Tibial artery (tissue), 4 donors: Measurements from ENCODE around the gene GUCA2A.

ENCODE experiments used
- DNase-seq, 2 donors: peaks; one replicate each; pipeline ENCODE4 v3.0.0-alpha.2; 2019
- H3K27ac ChIP-seq, 2 donors: fragments of 200-600 bp; sonication (generic) in 1 of 2; 1 replicate in 1 of 2; 2 replicates in 1 of 2; pipeline ENCODE4 v1.5.1; 2018 to 2019; ENCODE audit warnings: mild to moderate bottlenecking in 1 of 2
- H3K27me3 ChIP-seq, 2 donors: fragments of 200-600 bp; sonication (generic) in 1 of 2; one replicate each; pipeline versions ENCODE4 v1.5.1 to v1.6.0; 2016 to 2019
- H3K36me3 ChIP-seq, 3 donors: fragments of 200-600 bp; sonication (generic) in 2 of 3; one replicate each; pipeline ENCODE4 v1.5.1; 2016 to 2019; ENCODE audit warnings: mild to moderate bottlenecking in 2 of 3
- H3K4me1 ChIP-seq, 4 donors: fragments of 200-600 bp; sonication (generic) in 2 of 4; 1 replicate in 3 of 4; 2 replicates in 1 of 4; pipeline ENCODE4 v1.5.1; 2016 to 2019
- H3K4me3 ChIP-seq, 2 donors: fragments of 200-600 bp; sonication (generic) in 1 of 2; 1 replicate in 1 of 2; 2 replicates in 1 of 2; pipeline ENCODE4 v1.5.1; 2018 to 2019; ENCODE audit warnings: mild to moderate bottlenecking in 2 of 2
- H3K9me3 ChIP-seq, 3 donors: fragments of 200-600 bp; sonication (generic) in 1 of 3; one replicate each; pipeline ENCODE4 v1.5.1; 2016 to 2019
- CTCF ChIP-seq, 2 experiments: fragments of 200-600 bp in 1 of 2; fragments of 450-650 bp in 1 of 2; IDR thresholded peaks; one replicate each; pipeline ENCODE4 v1.5.1; 2017 to 2019; ENCODE audit warnings: antibody characterized with exemption in 2 of 2, mild to moderate bottlenecking in 1 of 2, moderate library complexity in 1 of 2
- intact Hi-C: fragments of 100-400 bp; cut with DNase I; formaldehyde crosslinking; loops from one replicate; pipeline ENCODE4 v1.15.0; 2023; ENCODE audit warnings: low total_unique reads

Gene GUCA2A

DNA sequence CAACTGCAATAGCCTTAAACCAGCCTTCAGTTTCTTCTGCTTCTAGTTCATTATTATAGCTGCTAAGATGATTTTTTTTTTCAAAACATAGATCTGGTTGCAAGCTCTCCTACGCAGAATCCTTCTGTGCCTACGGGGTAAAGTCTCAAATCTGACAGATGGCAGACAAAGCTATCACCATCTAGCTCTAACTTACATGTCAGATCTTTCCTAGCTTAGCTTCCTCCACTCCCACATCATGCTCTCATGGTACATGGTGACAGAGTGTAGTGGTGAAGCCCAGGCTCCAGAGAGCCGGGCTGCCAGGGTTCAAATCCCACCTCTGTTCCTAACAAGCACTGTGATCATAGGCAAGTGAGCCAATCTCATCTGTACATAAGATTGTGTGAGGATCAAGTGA is 35.6 kb downstream of the GUCA2A start:
- intact Hi-C loops: no loop called here
- no peak overlapping the region for H3K4me3 ChIP-seq
- peaks cover 0 to 5% of the 10 kb centered on the region in 2 donors for H3K27me3 ChIP-seq
- H3K27ac ChIP-seq: no peak overlapping the region
- H3K9me3 ChIP-seq: no peaks in the 10 kb centered on the region
- DNase-seq: no peak
- no peaks in the 10 kb centered on the region for H3K4me1 ChIP-seq
- no peaks in the 10 kb centered on the region for H3K36me3 ChIP-seq
- TF ChIP-seq CTCF (IDR thresholded peaks at IDR 0.05): no peak

- H3K4me3 ChIP-seq: no peak overlapping the region
- no peaks in the 10 kb centered on the region for H3K4me1 ChIP-seq
- no peak for TF ChIP-seq CTCF (IDR thresholded peaks at IDR 0.05)
- intact Hi-C loops: no loop called here
- no peaks in the 10 kb centered on the region for H3K9me3 ChIP-seq
- H3K27me3 ChIP-seq: peaks cover 0 to 5% of the 10 kb centered on the region in 2 donors
- DNase-seq: no peak
- no peak overlapping the region for H3K27ac ChIP-seq
- H3K36me3 ChIP-seq: no peaks in the 10 kb centered on the region
Observed at GRCh38 chr1:42128499-42128898, 36.0 kb downstream of the GUCA2A start.

DNA sequence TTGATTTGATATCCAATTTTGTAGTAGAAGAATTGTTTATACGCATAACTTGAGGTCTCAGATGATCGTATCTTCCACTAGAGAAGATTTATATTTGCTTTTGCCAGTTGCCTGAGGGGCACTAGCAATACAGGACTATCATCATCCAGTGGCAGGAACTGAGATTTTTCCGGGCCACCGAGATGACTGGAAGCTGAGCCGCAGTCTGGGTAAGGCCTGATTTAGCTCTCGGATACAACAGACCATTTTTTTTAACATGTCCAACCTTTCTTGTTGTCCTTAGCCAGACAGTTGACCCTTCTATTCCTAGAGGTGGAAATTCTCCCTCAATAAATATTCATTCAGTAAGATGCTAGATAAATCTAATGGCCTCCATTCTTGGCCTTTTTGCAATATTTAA is 36.8 kb downstream of the GUCA2A start:
- Histone ChIP-seq H3K4me1 (no peaks in the 10 kb centered on the region), H3K36me3 (no peaks in the 10 kb centered on the region), H3K27me3 (peaks cover 0 to 5% of the 10 kb centered on the region in 2 donors), H3K9me3 (no peaks in the 10 kb centered on the region), H3K4me3 (no peak overlapping the region), H3K27ac (no peak overlapping the region)
- TF ChIP-seq CTCF (IDR thresholded peaks at IDR 0.05): no peak
- DNase-seq: no peak
- intact Hi-C loops: no loop called here

DNA sequence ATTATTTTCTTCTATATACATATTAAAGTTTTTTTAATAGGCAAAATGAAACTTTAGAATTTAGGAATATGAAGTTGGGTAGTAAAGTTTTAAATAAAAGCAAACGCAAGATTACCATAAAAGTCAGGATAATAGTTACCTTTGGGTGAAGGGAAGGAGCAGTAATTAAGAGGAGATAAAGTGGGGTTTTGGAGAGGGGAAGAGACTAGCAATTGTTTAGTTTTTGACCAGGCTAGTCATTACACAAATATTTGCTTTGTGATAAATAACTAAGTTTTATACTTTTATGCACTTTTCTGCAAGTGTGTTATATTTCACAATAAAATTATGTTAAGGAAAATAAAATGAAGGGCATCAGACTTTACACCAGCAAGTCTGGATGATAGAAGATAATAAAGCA is 39.0 kb downstream of the GUCA2A start:
- no peak for DNase-seq
- TF ChIP-seq CTCF (IDR thresholded peaks at IDR 0.05): no peak
- H3K4me3 ChIP-seq: no peak overlapping the region

DNA sequence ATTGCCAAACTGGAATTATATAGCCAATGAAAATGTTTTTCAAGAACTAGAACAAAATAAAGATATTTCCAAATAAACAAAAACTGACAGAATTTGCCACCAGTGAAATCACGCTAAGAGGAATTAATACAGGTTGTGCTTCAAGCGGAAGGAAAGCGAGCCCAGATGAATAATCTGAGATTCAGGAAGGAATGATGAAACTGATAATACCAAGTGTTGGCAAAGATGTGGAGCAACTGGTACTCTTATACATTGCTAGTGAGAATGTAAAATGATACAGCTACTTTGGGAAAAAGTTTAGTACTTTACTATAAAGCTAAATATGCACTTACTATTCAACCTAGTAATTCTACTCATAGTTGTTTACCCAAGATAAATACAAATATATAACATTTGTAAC is 42.1 kb downstream of the GUCA2A start:
- H3K27ac ChIP-seq: no peak overlapping the region
- H3K9me3 ChIP-seq: no peaks in the 10 kb centered on the region
- TF ChIP-seq CTCF (IDR thresholded peaks at IDR 0.05): no peak
- no peaks in the 10 kb centered on the region for H3K4me1 ChIP-seq
- no peak overlapping the region for H3K4me3 ChIP-seq
- no peaks in the 10 kb centered on the region for H3K27me3 ChIP-seq
- H3K36me3 ChIP-seq: no peaks in the 10 kb centered on the region
- intact Hi-C loops: no loop called here
- DNase-seq: no peak

More for the DNA sequence above, 39.0 kb downstream of the GUCA2A start:
- Histone ChIP-seq H3K9me3 (no peaks in the 10 kb centered on the region), H3K36me3 (no peaks in the 10 kb centered on the region), H3K4me1 (no peaks in the 10 kb centered on the region), H3K27me3 (peaks cover 0 to 5% of the 10 kb centered on the region in 2 donors), H3K27ac (no peak overlapping the region)
- intact Hi-C loops: no loop called here

DNA sequence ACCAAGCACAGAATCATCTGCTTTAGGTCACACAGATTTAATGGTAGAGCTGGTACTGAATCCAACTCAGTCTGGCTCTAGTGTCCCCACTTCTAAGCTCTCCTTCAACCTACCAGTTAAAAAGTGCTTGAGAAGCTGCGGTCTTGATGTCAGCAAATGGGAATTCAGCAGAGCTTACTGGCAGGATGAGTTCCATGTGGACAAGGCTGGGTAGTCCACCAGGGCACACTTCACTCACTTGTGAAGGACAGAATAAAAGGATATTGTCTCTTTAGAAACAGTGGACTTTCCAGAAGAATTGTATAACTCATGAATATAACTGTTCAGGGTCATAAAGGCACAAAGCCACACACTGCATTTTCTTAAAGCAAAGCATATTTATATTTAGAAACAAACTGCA is 46.4 kb downstream of the GUCA2A start:
- DNase-seq: no peak
- TF ChIP-seq CTCF (IDR thresholded peaks at IDR 0.05): no peak
- Histone ChIP-seq H3K27me3 (no peaks in the 10 kb centered on the region), H3K4me3 (no peak overlapping the region), H3K4me1 (no peaks in the 10 kb centered on the region), H3K36me3 (no peaks in the 10 kb centered on the region), H3K9me3 (no peaks in the 10 kb centered on the region), H3K27ac (no peak overlapping the region)
- intact Hi-C loops: no loop called here
